ENCODE data around the gene BMP5. TPM values are rescaled to one million over a fixed set of nuclear protein-coding genes. Genes with fewer than 3 reads are reported as not detected.

Gene BMP5
- total RNA-seq, 1 donor from 2014 or later = not detected

- no peak overlapping the region for H3K4me3 ChIP-seq
- TF ChIP-seq CTCF (IDR thresholded peaks at IDR 0.05) = no peak
- no peak for DNase-seq (ENCODE audit: low spot score in 2 of 2)
- no peaks in the 10 kb centered on the region for H3K9me3 ChIP-seq
- H3K36me3 ChIP-seq = no peaks in the 10 kb centered on the region
- H3K4me1 ChIP-seq = no peaks in the 10 kb centered on the region
- intact Hi-C loops (cut with DNase I) = no loop called here
- H3K27ac ChIP-seq = no peak overlapping the region
- H3K27me3 ChIP-seq = no peaks in the 10 kb centered on the region
Observed at GRCh38 chr6:55748880-55749279, 126.5 kb downstream of the BMP5 start.

GRCh38 chr6:55746473-55746872 is 128.9 kb downstream of the BMP5 start:
- Histone ChIP-seq H3K4me1 (no peaks in the 10 kb centered on the region), H3K27me3 (no peaks in the 10 kb centered on the region), H3K36me3 (no peaks in the 10 kb centered on the region), H3K4me3 (no peak overlapping the region), H3K27ac (no peak overlapping the region), H3K9me3 (no peaks in the 10 kb centered on the region)
- intact Hi-C loops (cut with DNase I) = no loop called here
- no peak for DNase-seq (ENCODE audit: low spot score in 2 of 2)
- TF ChIP-seq CTCF (IDR thresholded peaks at IDR 0.05) = no peak

DNA sequence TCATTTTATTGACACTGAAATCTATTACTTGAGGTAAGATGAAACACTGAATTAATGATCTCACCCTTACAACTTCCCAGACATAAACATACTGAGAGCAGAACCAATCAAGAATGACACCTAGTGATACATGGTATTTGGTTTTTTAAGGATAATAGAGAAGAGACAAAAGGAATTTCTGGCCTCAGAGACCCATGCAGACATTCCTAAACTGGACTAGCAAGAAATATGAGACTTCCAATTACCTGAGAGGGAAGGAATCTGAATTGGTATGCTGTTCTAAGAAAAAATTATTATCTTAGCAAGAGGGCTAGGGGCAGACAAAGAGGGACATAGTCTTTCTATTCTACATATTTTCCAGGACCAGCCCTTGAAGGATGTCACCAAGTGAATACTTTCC is 141.1 kb downstream of the BMP5 start:
- no peak for TF ChIP-seq CTCF (IDR thresholded peaks at IDR 0.05)
- intact Hi-C loops (cut with DNase I) = no loop called here
- H3K27ac ChIP-seq = no peak overlapping the region
- no peaks in the 10 kb centered on the region for H3K4me1 ChIP-seq
- no peaks in the 10 kb centered on the region for H3K9me3 ChIP-seq
- no peak overlapping the region for H3K4me3 ChIP-seq
- no peak for DNase-seq (ENCODE audit: low spot score in 2 of 2)
- H3K27me3 ChIP-seq = no peaks in the 10 kb centered on the region
- no peaks in the 10 kb centered on the region for H3K36me3 ChIP-seq

- no peaks in the 10 kb centered on the region for H3K27me3 ChIP-seq
- H3K36me3 ChIP-seq = no peaks in the 10 kb centered on the region
- H3K9me3 ChIP-seq = no peaks in the 10 kb centered on the region
- no peak for TF ChIP-seq CTCF (IDR thresholded peaks at IDR 0.05)
- no peak overlapping the region for H3K27ac ChIP-seq
- intact Hi-C loops (cut with DNase I) = no loop called here
- H3K4me1 ChIP-seq = no peaks in the 10 kb centered on the region
- H3K4me3 ChIP-seq = no peak overlapping the region
- DNase-seq (ENCODE audit: low spot score in 2 of 2) = no peak
Observed at GRCh38 chr6:55729665-55730064, 145.7 kb downstream of the BMP5 start.

DNA sequence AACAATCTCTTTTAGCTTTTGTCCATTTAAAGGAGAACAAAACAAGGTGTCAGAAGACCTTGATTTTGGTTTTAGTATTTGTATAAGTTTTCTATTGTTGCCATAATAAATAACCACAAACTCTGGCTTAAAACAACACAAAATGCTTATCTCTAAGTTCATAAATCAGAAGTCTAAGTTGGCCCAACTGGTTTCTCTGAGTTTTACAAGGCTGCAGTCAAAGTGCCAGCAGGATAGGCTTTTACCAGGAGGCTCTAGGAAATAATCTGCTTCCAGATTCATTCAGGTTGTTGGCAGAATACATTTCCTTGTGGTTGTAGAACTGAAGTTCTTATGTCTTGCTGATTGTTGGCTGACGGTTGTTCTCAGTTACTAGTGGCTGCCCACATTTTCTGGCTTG is 149.2 kb downstream of the BMP5 start:
- Histone ChIP-seq H3K4me1 (no peaks in the 10 kb centered on the region), H3K36me3 (no peaks in the 10 kb centered on the region), H3K27ac (no peak overlapping the region), H3K27me3 (no peaks in the 10 kb centered on the region), H3K4me3 (no peak overlapping the region), H3K9me3 (no peaks in the 10 kb centered on the region)
- no peak for DNase-seq (ENCODE audit: low spot score in 2 of 2)
- intact Hi-C loops (cut with DNase I) = no loop called here
- no peak for TF ChIP-seq CTCF (IDR thresholded peaks at IDR 0.05)

- intact Hi-C loops (cut with DNase I) = no loop called here
- H3K36me3 ChIP-seq = no peaks in the 10 kb centered on the region
- no peak for TF ChIP-seq CTCF (IDR thresholded peaks at IDR 0.05)
- no peak overlapping the region for H3K27ac ChIP-seq
- H3K4me3 ChIP-seq = no peak overlapping the region
- no peaks in the 10 kb centered on the region for H3K27me3 ChIP-seq
- H3K4me1 ChIP-seq = no peaks in the 10 kb centered on the region
- no peak for DNase-seq (ENCODE audit: low spot score in 2 of 2)
- H3K9me3 ChIP-seq = no peaks in the 10 kb centered on the region
Observed at GRCh38 chr6:55714831-55715230, 160.6 kb downstream of the BMP5 start.

Data from ascending aorta (tissue), 2 donors.